ENCODE data around the gene APOBEC4. TPM values are rescaled to one million over a fixed set of nuclear protein-coding genes. Genes with fewer than 3 reads are reported as not detected.

Gene APOBEC4
- total RNA-seq, 4 donors from 2014 or later: not detected

- Histone ChIP-seq H3K27me3 (no peaks in the 10 kb centered on the region), H3K27ac (no peak overlapping the region), H3K4me3 (no peak overlapping the region), H3K9me3 (no peaks in the 10 kb centered on the region), H3K36me3 (no peaks in the 10 kb centered on the region), H3K4me1 (no peaks in the 10 kb centered on the region)
- no peak for DNase-seq (ENCODE audit: low spot score in 2 of 2)
- no peak for TF ChIP-seq POLR2AphosphoS5 (IDR thresholded peaks at IDR 0.05)
- no peak for TF ChIP-seq CTCF (IDR thresholded peaks at IDR 0.05)
- TF ChIP-seq POLR2A (IDR thresholded peaks at IDR 0.05): no peak
- TF ChIP-seq EP300 (IDR thresholded peaks at IDR 0.05): no peak
- WGBS: 86% methylated on average over 3 of the region's 3 CpGs
Measured at GRCh38 chr1:183697814-183698590, 44.9 kb upstream of the APOBEC4 start.

- Histone ChIP-seq H3K36me3 (no peaks in the 10 kb centered on the region), H3K4me3 (no peak overlapping the region), H3K27me3 (no peaks in the 10 kb centered on the region), H3K4me1 (no peaks in the 10 kb centered on the region), H3K27ac (no peak overlapping the region), H3K9me3 (no peaks in the 10 kb centered on the region)
- no peak for TF ChIP-seq POLR2A (IDR thresholded peaks at IDR 0.05)
- TF ChIP-seq POLR2AphosphoS5 (IDR thresholded peaks at IDR 0.05): no peak
- no peak for DNase-seq (ENCODE audit: low spot score in 2 of 2)
- 90% methylated on average over 3 of the region's 3 CpGs for WGBS
Measured at GRCh38 chr1:183696981-183697380, 43.9 kb upstream of the APOBEC4 start.

- Histone ChIP-seq H3K36me3 (no peaks in the 10 kb centered on the region), H3K27ac (no peak overlapping the region), H3K4me1 (no peaks in the 10 kb centered on the region), H3K27me3 (no peaks in the 10 kb centered on the region), H3K9me3 (no peaks in the 10 kb centered on the region), H3K4me3 (no peak overlapping the region)
- no peak for TF ChIP-seq CTCF (IDR thresholded peaks at IDR 0.05)
- no peak for TF ChIP-seq EP300 (IDR thresholded peaks at IDR 0.05)
- no peak for TF ChIP-seq POLR2A (IDR thresholded peaks at IDR 0.05)
- TF ChIP-seq POLR2AphosphoS5 (IDR thresholded peaks at IDR 0.05): no peak
- no peak for DNase-seq (ENCODE audit: low spot score in 2 of 2)
Measured at GRCh38 chr1:183694755-183695154, 41.6 kb upstream of the APOBEC4 start.

GRCh38 chr1:183694066-183694465 lies 41.0 kb upstream of the APOBEC4 start:
- no peak overlapping the region for H3K27ac ChIP-seq
- H3K27me3 ChIP-seq: no peaks in the 10 kb centered on the region
- WGBS: 62% methylated on average over 1 of the region's 1 CpG
- no peaks in the 10 kb centered on the region for H3K4me1 ChIP-seq
- H3K4me3 ChIP-seq: no peak overlapping the region
- H3K36me3 ChIP-seq: no peaks in the 10 kb centered on the region
- H3K9me3 ChIP-seq: no peaks in the 10 kb centered on the region
- no peak for DNase-seq (ENCODE audit: low spot score in 2 of 2)
- TF ChIP-seq POLR2A (IDR thresholded peaks at IDR 0.05): no peak
- no peak for TF ChIP-seq POLR2AphosphoS5 (IDR thresholded peaks at IDR 0.05)
- no peak for TF ChIP-seq CTCF (IDR thresholded peaks at IDR 0.05)
- TF ChIP-seq EP300 (IDR thresholded peaks at IDR 0.05): no peak

GRCh38 chr1:183693521-183693920 lies 40.4 kb upstream of the APOBEC4 start:
- Histone ChIP-seq H3K27ac (no peak overlapping the region), H3K4me1 (no peaks in the 10 kb centered on the region), H3K36me3 (no peaks in the 10 kb centered on the region), H3K27me3 (no peaks in the 10 kb centered on the region), H3K4me3 (no peak overlapping the region), H3K9me3 (no peaks in the 10 kb centered on the region)
- TF ChIP-seq CTCF (IDR thresholded peaks at IDR 0.05): no peak
- TF ChIP-seq POLR2AphosphoS5 (IDR thresholded peaks at IDR 0.05): no peak
- no peak for TF ChIP-seq POLR2A (IDR thresholded peaks at IDR 0.05)
- no peak for TF ChIP-seq EP300 (IDR thresholded peaks at IDR 0.05)
- DNase-seq (ENCODE audit: low spot score in 2 of 2): no peak

Data from suprapubic skin (tissue), 4 donors.